GM19467 (cell line): ENCODE data around the gene CREB3L1.

Experiments used
- ATAC-seq: cut with Tn5 transposase; IDR thresholded peaks from one replicate; pipeline ENCODE4 v1.9.1; 2021; ENCODE audit warnings: mild to moderate bottlenecking, moderate library complexity; ENCODE audit not compliant: unreplicated experiment

The CREB3L1 gene

GRCh38 chr11:46272816-46273427, 4.5 kb upstream of the CREB3L1 start:
- no peak for ATAC-seq

- no peak for ATAC-seq
Measured at GRCh38 chr11:46273511-46274205, 3.8 kb upstream of the CREB3L1 start.

GRCh38 chr11:46275964-46276641, 1.4 kb upstream of the CREB3L1 start:
- no peak for ATAC-seq

- no peak for ATAC-seq
Measured at GRCh38 chr11:46277313-46277621, 195 bp upstream of the CREB3L1 start.

GRCh38 chr11:46278387-46279125, 1.1 kb downstream of the CREB3L1 start:
- ATAC-seq, result no peak

- no peak for ATAC-seq
Measured at GRCh38 chr11:46279126-46280099, 2.0 kb downstream of the CREB3L1 start.

GRCh38 chr11:46280706-46281105, 3.2 kb downstream of the CREB3L1 start:
- no peak for ATAC-seq

- ATAC-seq, result no peak
Measured at GRCh38 chr11:46281371-46281831, 3.9 kb downstream of the CREB3L1 start.

- no peak for ATAC-seq
Measured at GRCh38 chr11:46285173-46285572, 7.7 kb downstream of the CREB3L1 start.

GRCh38 chr11:46285594-46286033, 8.2 kb downstream of the CREB3L1 start:
- no peak for ATAC-seq

- ATAC-seq, result no peak
Measured at GRCh38 chr11:46286789-46287188, 9.3 kb downstream of the CREB3L1 start.

- ATAC-seq, result no peak
Measured at GRCh38 chr11:46288451-46288850, 11.0 kb downstream of the CREB3L1 start.

- ATAC-seq, result no peak
Measured at GRCh38 chr11:46290011-46290410, 12.5 kb downstream of the CREB3L1 start.

GRCh38 chr11:46290598-46291309, 13.3 kb downstream of the CREB3L1 start:
- ATAC-seq, result no peak

- no peak for ATAC-seq
Measured at GRCh38 chr11:46291441-46292150, 14.1 kb downstream of the CREB3L1 start.

GRCh38 chr11:46293066-46293465, 15.6 kb downstream of the CREB3L1 start:
- ATAC-seq, result no peak

- no peak for ATAC-seq
Measured at GRCh38 chr11:46293641-46294103, 16.2 kb downstream of the CREB3L1 start.

GRCh38 chr11:46294365-46295309, 17.2 kb downstream of the CREB3L1 start:
- no peak for ATAC-seq
